VCaP (cell line): ENCODE results near the gene TMEM131.
"Not testable (repeated sequence)": the region's sequence is repeated elsewhere in the genome, so short reads cannot be mapped to it uniquely, and the experiment has no call there.

Source experiments
- H3K27ac ChIP-seq: fragments of 450-650 bp; 2 replicates; pipeline ENCODE4 v1.5.1; 2017
- TF ChIP-seq, protein P1 (sequence below): fragments of 450-650 bp; conservative IDR thresholded peaks from 2 replicates; pipeline ENCODE4 v1.5.1; 2017; ENCODE audit warnings: mild to moderate bottlenecking, moderate library complexity

Gene TMEM131

DNA sequence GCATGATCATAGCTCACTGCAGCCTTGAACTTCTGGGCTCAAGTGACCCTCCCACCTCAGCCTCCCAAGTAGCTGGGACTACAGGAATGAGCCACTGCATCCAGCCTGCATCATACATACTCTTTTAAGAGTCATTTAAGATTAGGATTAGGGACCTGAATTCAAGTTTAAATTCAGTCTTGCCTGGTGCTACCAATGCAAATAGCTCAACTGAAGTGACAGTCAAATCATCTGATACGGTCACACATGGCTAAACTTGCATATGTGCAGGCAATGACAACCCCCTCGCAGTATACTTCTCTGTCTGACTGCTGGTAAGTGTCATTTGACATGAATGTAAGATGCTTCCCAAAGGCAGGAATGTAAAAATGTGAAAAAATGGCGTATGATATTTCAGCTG, 31.8 kb upstream of the TMEM131 start:
- TF ChIP-seq, protein P1, sequence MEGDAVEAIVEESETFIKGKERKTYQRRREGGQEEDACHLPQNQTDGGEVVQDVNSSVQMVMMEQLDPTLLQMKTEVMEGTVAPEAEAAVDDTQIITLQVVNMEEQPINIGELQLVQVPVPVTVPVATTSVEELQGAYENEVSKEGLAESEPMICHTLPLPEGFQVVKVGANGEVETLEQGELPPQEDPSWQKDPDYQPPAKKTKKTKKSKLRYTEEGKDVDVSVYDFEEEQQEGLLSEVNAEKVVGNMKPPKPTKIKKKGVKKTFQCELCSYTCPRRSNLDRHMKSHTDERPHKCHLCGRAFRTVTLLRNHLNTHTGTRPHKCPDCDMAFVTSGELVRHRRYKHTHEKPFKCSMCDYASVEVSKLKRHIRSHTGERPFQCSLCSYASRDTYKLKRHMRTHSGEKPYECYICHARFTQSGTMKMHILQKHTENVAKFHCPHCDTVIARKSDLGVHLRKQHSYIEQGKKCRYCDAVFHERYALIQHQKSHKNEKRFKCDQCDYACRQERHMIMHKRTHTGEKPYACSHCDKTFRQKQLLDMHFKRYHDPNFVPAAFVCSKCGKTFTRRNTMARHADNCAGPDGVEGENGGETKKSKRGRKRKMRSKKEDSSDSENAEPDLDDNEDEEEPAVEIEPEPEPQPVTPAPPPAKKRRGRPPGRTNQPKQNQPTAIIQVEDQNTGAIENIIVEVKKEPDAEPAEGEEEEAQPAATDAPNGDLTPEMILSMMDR, result no peak
- H3K27ac ChIP-seq, result no peak overlapping the region

DNA sequence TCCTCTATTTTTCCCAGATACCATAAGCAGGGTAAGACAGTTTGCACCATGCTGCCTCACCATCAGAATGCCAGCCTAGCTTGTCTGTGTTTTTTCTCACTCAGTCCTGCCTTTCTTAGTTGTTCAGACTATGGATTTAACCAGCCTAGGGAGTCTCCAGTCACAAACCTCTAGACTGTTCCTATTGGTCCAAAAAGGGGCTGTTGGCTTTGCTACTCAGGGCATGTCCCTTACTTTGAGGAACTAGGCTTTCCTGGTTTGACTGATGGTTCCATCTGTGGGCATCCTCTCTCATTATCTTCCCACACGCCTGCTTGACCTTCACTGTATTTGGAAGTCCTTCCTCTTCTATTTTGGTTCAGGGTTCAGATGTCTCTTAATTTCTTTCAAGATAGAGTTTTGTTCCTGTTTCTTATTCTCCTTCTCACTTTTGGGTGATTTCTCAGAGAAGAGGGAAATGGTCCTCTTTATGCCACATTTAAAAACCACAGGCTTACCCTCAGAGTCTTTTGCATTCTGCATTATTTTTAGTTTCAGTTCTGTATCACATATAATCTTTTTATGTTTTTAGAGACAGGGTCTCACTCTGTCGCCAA, 31.3 kb upstream of the TMEM131 start:
- no peak overlapping the region for H3K27ac ChIP-seq
- TF ChIP-seq, protein P1, result no peak

DNA sequence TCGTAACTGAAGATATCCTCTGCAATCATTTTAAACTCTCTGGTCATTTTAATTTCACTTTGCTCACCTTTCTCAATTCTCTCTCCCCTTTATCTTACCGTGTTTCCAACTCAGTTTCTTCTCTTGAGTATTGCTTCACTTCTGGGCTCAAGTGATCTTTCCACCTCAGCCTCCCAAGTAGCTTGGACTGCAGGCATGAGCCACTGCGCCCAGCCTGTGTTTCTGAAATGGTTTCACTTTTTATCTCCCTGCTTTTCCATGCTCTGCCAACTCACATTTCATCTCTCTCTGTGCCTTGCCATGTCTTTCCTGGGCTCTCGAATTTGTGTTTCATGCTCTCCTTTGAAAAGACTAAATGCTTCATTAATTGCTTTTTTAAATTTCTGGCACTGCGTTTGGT, 30.5 kb upstream of the TMEM131 start:
- no peak overlapping the region for H3K27ac ChIP-seq
- TF ChIP-seq, protein P1, result no peak

DNA sequence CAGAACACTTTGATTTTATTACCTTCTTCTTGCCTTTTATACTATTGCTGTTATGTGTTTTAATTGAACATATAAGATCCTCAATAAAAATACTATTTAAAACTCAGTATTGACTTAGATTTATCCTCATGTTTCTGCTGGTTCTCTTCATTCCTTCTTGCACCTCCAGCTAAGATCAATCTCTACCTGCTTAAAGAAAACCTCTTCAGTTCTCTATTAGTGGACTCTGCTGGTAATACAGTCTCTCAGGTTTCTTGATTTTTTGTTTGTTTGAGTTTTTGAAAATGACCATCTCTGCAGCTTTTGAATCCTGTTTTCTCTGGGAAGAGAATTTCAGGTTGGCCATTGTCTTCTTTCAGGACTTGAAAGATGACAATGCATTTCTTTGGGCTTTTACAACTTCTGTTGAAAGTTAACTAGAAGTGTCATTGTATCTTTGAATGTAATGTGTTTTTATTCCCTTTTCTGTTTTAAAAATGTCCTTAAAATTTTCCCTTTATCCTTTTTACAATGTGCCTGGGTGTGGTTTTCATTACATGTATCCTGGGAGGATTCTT, 29.8 kb upstream of the TMEM131 start:
- no peak overlapping the region for H3K27ac ChIP-seq

DNA sequence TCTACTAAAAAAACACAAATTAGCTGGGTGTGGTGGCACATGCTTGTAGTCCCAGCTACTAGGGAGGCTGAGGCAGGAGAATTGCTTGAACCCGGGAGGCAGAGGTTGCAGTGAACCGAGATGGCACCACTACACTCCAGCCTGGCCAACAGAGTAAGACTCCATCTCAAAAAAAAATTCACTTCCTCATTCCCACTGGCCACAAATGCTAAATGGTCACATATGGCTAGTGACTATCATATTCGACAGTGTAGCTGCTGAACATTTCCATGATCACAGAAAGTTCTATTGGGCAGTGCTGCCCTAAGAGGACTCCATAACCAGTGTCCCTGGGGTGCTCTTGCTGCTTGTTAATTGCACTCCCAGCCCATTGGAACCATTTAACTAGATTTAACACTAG, 26.3 kb upstream of the TMEM131 start:
- not testable (repeated sequence) for H3K27ac ChIP-seq

More for the DNA sequence above, 29.8 kb upstream of the TMEM131 start:
- TF ChIP-seq, protein P1, result no peak

DNA sequence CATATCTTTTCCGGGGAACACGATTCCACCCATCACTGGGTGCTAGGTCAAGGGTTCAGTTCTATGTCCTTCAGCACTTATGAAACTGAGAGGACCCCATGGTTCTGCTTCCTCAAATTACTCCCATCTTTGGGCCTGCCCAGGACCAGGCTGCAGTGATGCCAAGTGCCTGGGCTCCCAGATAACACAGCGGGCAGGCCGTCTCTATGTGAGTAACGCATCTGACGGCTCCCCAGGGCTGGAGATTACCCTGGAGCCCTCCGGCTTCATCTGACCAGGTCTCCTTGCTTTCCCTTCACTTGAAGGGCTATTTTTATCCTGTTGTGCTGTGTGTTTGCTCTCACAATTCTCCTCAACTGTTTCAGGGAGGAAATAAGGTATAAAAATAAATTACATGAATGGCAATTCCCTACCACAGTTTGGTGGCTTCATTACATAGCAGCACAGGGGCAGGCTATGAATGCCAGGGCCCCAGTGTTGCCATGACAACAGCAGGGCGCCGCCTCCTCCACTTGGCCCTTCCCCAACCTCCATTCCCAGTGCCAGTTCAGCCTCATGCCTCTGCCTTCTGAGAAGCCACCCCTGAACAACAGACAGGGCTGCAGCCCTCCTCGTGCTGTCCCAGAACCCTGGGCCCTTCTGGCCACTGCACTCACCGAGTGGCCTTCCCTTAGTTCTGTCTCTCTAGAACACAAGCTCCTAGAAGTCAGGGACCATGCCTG, 25.4 kb upstream of the TMEM131 start:
- TF ChIP-seq, protein P1, result no peak
- H3K27ac ChIP-seq, result no peak overlapping the region

DNA sequence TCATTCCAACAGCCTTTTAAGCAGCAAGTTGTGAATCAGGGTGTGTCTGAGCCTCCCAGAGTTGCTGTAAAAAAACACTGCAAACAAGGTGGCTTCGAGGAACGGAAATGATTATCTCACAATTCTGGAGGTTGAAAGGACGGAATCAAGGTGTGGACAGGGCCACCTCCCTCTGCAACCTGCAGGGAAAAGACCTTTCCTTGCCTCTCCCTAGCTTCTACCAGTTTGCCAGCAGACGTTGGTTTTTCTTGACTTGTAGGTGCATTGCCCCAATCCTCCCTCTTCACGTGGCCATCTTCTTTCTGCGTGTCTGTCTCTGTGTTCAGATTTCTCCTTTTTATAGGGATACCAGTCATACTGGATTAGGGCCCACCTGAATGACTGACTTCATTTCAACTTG, 24.8 kb upstream of the TMEM131 start:
- TF ChIP-seq, protein P1, result no peak
- H3K27ac ChIP-seq, result no peak overlapping the region
